Endothelial cell of umbilical vein (primary cell): ENCODE data around the gene IL34.

ENCODE experiments used
- CTCF ChIP-seq, 2 donors: IDR thresholded peaks; 1 replicate in 1 of 2; 2 replicates in 1 of 2; pipeline ENCODE4 v1.5.1; 2011; ENCODE audit warnings: low read length in 2 of 2, mild to moderate bottlenecking in 2 of 2, moderate library complexity in 2 of 2, control low read depth in 1 of 2, inconsistent platforms in 1 of 2, low read depth in 1 of 2; ENCODE audit not compliant: insufficient read depth in 1 of 2; ENCODE audit errors: extremely low read depth in 1 of 2
- EZH2 ChIP-seq: IDR thresholded peaks from 2 replicates; pipeline ENCODE4 v1.6.1; 2012; ENCODE audit warnings: borderline replicate concordance, low read depth, mild to moderate bottlenecking, moderate library complexity, low read length, inconsistent platforms; ENCODE audit not compliant: severe bottlenecking
- FOS ChIP-seq: IDR thresholded peaks from 2 replicates; pipeline ENCODE4 v1.6.1; 2011; ENCODE audit warnings: mild to moderate bottlenecking, low read length, moderate library complexity, borderline replicate concordance; ENCODE audit not compliant: insufficient read depth
- GATA2 ChIP-seq: IDR thresholded peaks from 2 replicates; pipeline ENCODE4 v1.7.0; 2011; ENCODE audit warnings: low read depth, mild to moderate bottlenecking, moderate library complexity, mixed read lengths, low read length; ENCODE audit not compliant: insufficient read length, insufficient read depth
- MAX ChIP-seq: IDR thresholded peaks from 2 replicates; pipeline ENCODE4 v1.6.1; 2011; ENCODE audit not compliant: insufficient read depth, insufficient read length
- MYC ChIP-seq: IDR thresholded peaks from one replicate; pipeline ENCODE4 v1.6.1; 2011; ENCODE audit warnings: mild to moderate bottlenecking, low read depth, low read length
- POLR2A ChIP-seq: IDR thresholded peaks from 2 replicates; pipeline ENCODE4 v1.6.1; 2012; ENCODE audit warnings: low read depth, mild to moderate bottlenecking, control low read depth, low read length
- POLR2AphosphoS5 ChIP-seq: IDR thresholded peaks from 2 replicates; pipeline ENCODE4 v1.6.1; 2012; ENCODE audit warnings: low read depth, mild to moderate bottlenecking, control low read depth, low read length, moderate library complexity; ENCODE audit not compliant: insufficient read depth

- TF ChIP-seq FOS, result no peak
- TF ChIP-seq POLR2AphosphoS5, result no peak
- no peak for TF ChIP-seq CTCF (IDR thresholded peaks at IDR 0.05; ENCODE audit: extremely low read depth in 1 of 2, insufficient read depth in 1 of 2, low read depth in 1 of 2, low read length in 2 of 2)
- no peak for TF ChIP-seq GATA2
- no peak for TF ChIP-seq EZH2
- no peak for TF ChIP-seq MYC
- no peak for TF ChIP-seq POLR2A
- no peak for TF ChIP-seq MAX
These were observed 49.1 kb upstream of the IL34 start for GRCh38 chr16:70597135-70597835.
